ENCODE data around the gene TNS3. TPM values are rescaled to one million over a fixed set of nuclear protein-coding genes. Genes with fewer than 3 reads are reported as not detected.

TNS3 gene
- total and polyA plus RNA-seq, 2 donors (not counting 1 experiment from before 2014, with no cell fraction given): 11.4 to 77.5 TPM

DNA sequence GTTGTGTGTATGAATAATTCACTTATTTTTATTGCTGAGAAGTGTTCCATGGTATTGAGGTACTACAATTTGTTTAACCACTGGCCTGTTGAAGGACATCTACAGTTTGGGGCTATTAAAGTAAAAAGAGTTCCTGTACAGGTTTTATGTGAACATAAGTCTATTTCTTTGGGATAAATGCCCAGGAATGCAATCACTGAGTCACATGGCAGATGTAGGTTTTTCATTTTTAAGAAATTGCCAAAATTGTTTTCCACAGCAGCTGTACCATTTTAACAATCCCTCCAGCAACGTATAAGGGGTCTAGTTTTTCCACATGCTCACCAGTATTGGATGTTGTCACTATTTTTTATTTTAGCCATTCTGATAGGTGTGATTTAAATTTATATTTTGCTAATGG, 243.9 kb downstream of the TNS3 start:
- Histone ChIP-seq H3K27ac (ENCODE audit: low read length in 2 of 2) (no peak overlapping the region), H3K9me3 (ENCODE audit: control extremely low read depth in 1 of 3, control insufficient read depth in 2 of 3, insufficient read depth in 1 of 3, low read length in 2 of 3) (no peaks in the 10 kb centered on the region), H3K27me3 (replicated peaks in 1 of 4; ENCODE audit: control extremely low read depth in 1 of 4, control insufficient read depth in 3 of 4, insufficient read depth in 4 of 4, low read length in 3 of 4) (no peaks in the 10 kb centered on the region), H3K4me1 (ENCODE audit: control insufficient read depth in 2 of 2, insufficient read depth in 2 of 2, low read length in 2 of 2) (no peaks in the 10 kb centered on the region), H3K9ac (ENCODE audit: low read length) (no peak overlapping the region), H3K4me2 (replicated peaks; ENCODE audit: low read depth, low read length, poor library complexity, severe bottlenecking) (no peak overlapping the region), H2AFZ (ENCODE audit: insufficient read depth, low read depth, low read length, poor library complexity, severe bottlenecking) (no peak overlapping the region), H3K79me2 (ENCODE audit: control insufficient read depth, insufficient read depth, low read length) (no peaks in the 10 kb centered on the region), H3K36me3 (replicated peaks in 1 of 2; ENCODE audit: control extremely low read depth in 1 of 2, control insufficient read depth in 1 of 2, extremely low read depth in 1 of 2, insufficient read depth in 2 of 2, low read length in 1 of 2) (peaks cover 0 to 15% of the 10 kb centered on the region in 2 experiments), H4K20me1 (ENCODE audit: control insufficient read depth, insufficient read depth, low read length, poor library complexity, severe bottlenecking) (no peaks in the 10 kb centered on the region), H3K4me3 (ENCODE audit: control extremely low read depth in 1 of 5, extremely low read depth in 1 of 5, insufficient read depth in 1 of 5, low read depth in 2 of 5, low read length in 4 of 5) (no peak overlapping the region)
- Mint-ChIP-seq H3K27me3 (no peaks in the 10 kb centered on the region), H3K27ac (no peak overlapping the region), H3K9me3 (ENCODE audit: insufficient read depth) (no peaks in the 10 kb centered on the region), H3K4me3 (no peak overlapping the region), H3K4me1 (no peaks in the 10 kb centered on the region)
- no peak for TF ChIP-seq EZH2 (IDR thresholded peaks at IDR 0.05; ENCODE audit: borderline replicate concordance, insufficient read depth, low read depth, low read length, poor library complexity, severe bottlenecking)
- TF ChIP-seq, protein P1, sequence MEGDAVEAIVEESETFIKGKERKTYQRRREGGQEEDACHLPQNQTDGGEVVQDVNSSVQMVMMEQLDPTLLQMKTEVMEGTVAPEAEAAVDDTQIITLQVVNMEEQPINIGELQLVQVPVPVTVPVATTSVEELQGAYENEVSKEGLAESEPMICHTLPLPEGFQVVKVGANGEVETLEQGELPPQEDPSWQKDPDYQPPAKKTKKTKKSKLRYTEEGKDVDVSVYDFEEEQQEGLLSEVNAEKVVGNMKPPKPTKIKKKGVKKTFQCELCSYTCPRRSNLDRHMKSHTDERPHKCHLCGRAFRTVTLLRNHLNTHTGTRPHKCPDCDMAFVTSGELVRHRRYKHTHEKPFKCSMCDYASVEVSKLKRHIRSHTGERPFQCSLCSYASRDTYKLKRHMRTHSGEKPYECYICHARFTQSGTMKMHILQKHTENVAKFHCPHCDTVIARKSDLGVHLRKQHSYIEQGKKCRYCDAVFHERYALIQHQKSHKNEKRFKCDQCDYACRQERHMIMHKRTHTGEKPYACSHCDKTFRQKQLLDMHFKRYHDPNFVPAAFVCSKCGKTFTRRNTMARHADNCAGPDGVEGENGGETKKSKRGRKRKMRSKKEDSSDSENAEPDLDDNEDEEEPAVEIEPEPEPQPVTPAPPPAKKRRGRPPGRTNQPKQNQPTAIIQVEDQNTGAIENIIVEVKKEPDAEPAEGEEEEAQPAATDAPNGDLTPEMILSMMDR (IDR thresholded peaks at IDR 0.05): no peak
- DNase-seq: no peak
- POLR2A ChIA-PET: no interaction called here
- CTCF ChIA-PET: no interaction called here
- WGBS (ENCODE audit: insufficient coverage): no CpG with 5 or more reads among the region's 1 CpG
- no peak for ATAC-seq (ENCODE audit: low read depth)
- intact Hi-C loops (cut with micrococcal nuclease): no loop called here

DNA sequence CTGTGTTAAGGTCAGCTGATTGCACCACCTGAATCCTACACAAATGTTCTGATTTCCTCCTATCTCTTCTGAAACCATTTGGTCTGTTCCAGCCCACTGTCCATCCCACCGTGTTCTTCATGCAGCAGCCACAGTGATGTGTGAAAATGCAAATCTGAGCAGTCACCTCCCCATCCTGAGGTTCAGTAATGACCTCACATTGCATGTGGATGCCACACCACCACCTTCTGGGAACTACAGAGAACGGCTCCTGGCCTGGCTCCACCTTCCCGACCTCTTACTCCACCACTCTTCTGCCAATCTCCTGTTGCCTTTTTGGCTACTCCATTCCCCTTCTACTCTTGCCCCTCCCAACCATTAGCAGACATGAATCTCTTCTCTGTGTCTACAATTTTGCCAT, 244.4 kb downstream of the TNS3 start:
- POLR2A ChIA-PET: no interaction called here
- WGBS (ENCODE audit: insufficient coverage): 60% methylated on average over 1 of the region's 3 CpGs
- Histone ChIP-seq H3K79me2 (ENCODE audit: control insufficient read depth, insufficient read depth, low read length) (no peaks in the 10 kb centered on the region), H2AFZ (ENCODE audit: insufficient read depth, low read depth, low read length, poor library complexity, severe bottlenecking) (no peak overlapping the region), H4K20me1 (ENCODE audit: control insufficient read depth, insufficient read depth, low read length, poor library complexity, severe bottlenecking) (no peaks in the 10 kb centered on the region), H3K27ac (ENCODE audit: low read length in 2 of 2) (no peak overlapping the region), H3K36me3 (replicated peaks in 1 of 2; ENCODE audit: control extremely low read depth in 1 of 2, control insufficient read depth in 1 of 2, extremely low read depth in 1 of 2, insufficient read depth in 2 of 2, low read length in 1 of 2) (peaks cover 0 to 10% of the 10 kb centered on the region in 2 experiments), H3K27me3 (replicated peaks in 1 of 4; ENCODE audit: control extremely low read depth in 1 of 4, control insufficient read depth in 3 of 4, insufficient read depth in 4 of 4, low read length in 3 of 4) (no peaks in the 10 kb centered on the region), H3K9me3 (ENCODE audit: control extremely low read depth in 1 of 3, control insufficient read depth in 2 of 3, insufficient read depth in 1 of 3, low read length in 2 of 3) (no peaks in the 10 kb centered on the region), H3K9ac (ENCODE audit: low read length) (no peak overlapping the region), H3K4me3 (ENCODE audit: control extremely low read depth in 1 of 5, extremely low read depth in 1 of 5, insufficient read depth in 1 of 5, low read depth in 2 of 5, low read length in 4 of 5) (no peak overlapping the region), H3K4me1 (ENCODE audit: control insufficient read depth in 2 of 2, insufficient read depth in 2 of 2, low read length in 2 of 2) (no peaks in the 10 kb centered on the region), H3K4me2 (replicated peaks; ENCODE audit: low read depth, low read length, poor library complexity, severe bottlenecking) (no peak overlapping the region)
- Mint-ChIP-seq H3K27ac (no peak overlapping the region), H3K4me3 (no peak overlapping the region), H3K4me1 (no peaks in the 10 kb centered on the region), H3K9me3 (ENCODE audit: insufficient read depth) (no peaks in the 10 kb centered on the region), H3K27me3 (no peaks in the 10 kb centered on the region)
- TF ChIP-seq, protein P1 (IDR thresholded peaks at IDR 0.05): no peak
- TF ChIP-seq EZH2 (IDR thresholded peaks at IDR 0.05; ENCODE audit: borderline replicate concordance, insufficient read depth, low read depth, low read length, poor library complexity, severe bottlenecking): no peak
- CTCF ChIA-PET: no interaction called here
- no peak for ATAC-seq (ENCODE audit: low read depth)
- no peak for DNase-seq
- intact Hi-C loops (cut with micrococcal nuclease): no loop called here

Data from B cell (primary cell).